ENCODE measurements around the gene MYO1B. TPM values are rescaled to one million over a fixed set of nuclear protein-coding genes. Genes with fewer than 3 reads are reported as not detected.

Gene MYO1B
- polyA plus RNA-seq, 1 donor from 2014 or later = 72.2 TPM

GRCh38 chr2:191376981-191377629 lies 131.9 kb downstream of the MYO1B start:
- H3K9ac ChIP-seq (ENCODE audit: low read length) = no peak overlapping the region
- H3K79me2 ChIP-seq (replicated peaks; ENCODE audit: insufficient read depth, low read length) = no peaks in the 10 kb centered on the region
- no peak overlapping the region for H3K4me2 ChIP-seq (ENCODE audit: low read length)
- H3K27me3 ChIP-seq (ENCODE audit: insufficient read depth, low read depth, low read length) = no peaks in the 10 kb centered on the region
- no peak overlapping the region for H3K27ac ChIP-seq (ENCODE audit: low read length)
- no peaks in the 10 kb centered on the region for H3K9me2 ChIP-seq (ENCODE audit: insufficient read depth, low read length)
- H3K36me3 ChIP-seq (ENCODE audit: insufficient read depth, low read length) = no peaks in the 10 kb centered on the region
- no peak overlapping the region for H3K4me3 ChIP-seq (ENCODE audit: low read length)
- TF ChIP-seq CTCF (IDR thresholded peaks at IDR 0.05; ENCODE audit: poor library complexity, severe bottlenecking) = no peak
- no peak for TF ChIP-seq TAF1 (IDR thresholded peaks at IDR 0.05; ENCODE audit: low read depth)
- H2AFZ ChIP-seq (ENCODE audit: low read depth, low read length) = no peak overlapping the region
- no peaks in the 10 kb centered on the region for H3K9me3 ChIP-seq (ENCODE audit: low read length)
- H4K20me1 ChIP-seq (ENCODE audit: insufficient read depth) = no peaks in the 10 kb centered on the region
- no peaks in the 10 kb centered on the region for H3F3A ChIP-seq (ENCODE audit: insufficient read depth, low read length, poor library complexity, severe bottlenecking)

GRCh38 chr2:191379375-191379774 lies 134.2 kb downstream of the MYO1B start:
- Histone ChIP-seq H3K79me2 (replicated peaks; ENCODE audit: insufficient read depth, low read length) (no peaks in the 10 kb centered on the region), H3K9ac (ENCODE audit: low read length) (no peak overlapping the region), H2AFZ (ENCODE audit: low read depth, low read length) (no peak overlapping the region), H3K36me3 (ENCODE audit: insufficient read depth, low read length) (no peaks in the 10 kb centered on the region), H3K9me3 (ENCODE audit: low read length) (no peaks in the 10 kb centered on the region), H3F3A (ENCODE audit: insufficient read depth, low read length, poor library complexity, severe bottlenecking) (no peaks in the 10 kb centered on the region), H3K27me3 (ENCODE audit: insufficient read depth, low read depth, low read length) (no peaks in the 10 kb centered on the region), H3K4me2 (ENCODE audit: low read length) (no peak overlapping the region), H3K9me2 (ENCODE audit: insufficient read depth, low read length) (no peaks in the 10 kb centered on the region), H3K4me3 (ENCODE audit: low read length) (no peak overlapping the region), H3K27ac (ENCODE audit: low read length) (no peak overlapping the region), H4K20me1 (ENCODE audit: insufficient read depth) (no peaks in the 10 kb centered on the region)
- TF ChIP-seq REST (IDR thresholded peaks at IDR 0.05; ENCODE audit: borderline replicate concordance) (no peak), POLR2AphosphoS5 (IDR thresholded peaks at IDR 0.05) (no peak), CTCF (IDR thresholded peaks at IDR 0.05; ENCODE audit: poor library complexity, severe bottlenecking) (no peak), TAF1 (IDR thresholded peaks at IDR 0.05; ENCODE audit: low read depth) (no peak), EZH2 (IDR thresholded peaks at IDR 0.05; ENCODE audit: borderline replicate concordance, insufficient read depth, low read length, poor library complexity, severe bottlenecking) (no peak), SMC3 (conservative IDR thresholded peaks at IDR 0.05; ENCODE audit: poor library complexity) (no peak), MXI1 (conservative IDR thresholded peaks at IDR 0.05; ENCODE audit: poor library complexity, severe bottlenecking) (no peak), EP300 (conservative IDR thresholded peaks at IDR 0.05; ENCODE audit: poor library complexity, severe bottlenecking) (no peak), RAD21 (conservative IDR thresholded peaks at IDR 0.05) (no peak)
